ENCODE data around the gene ZNF594. TPM values are rescaled to one million over a fixed set of nuclear protein-coding genes. Genes with fewer than 3 reads are reported as not detected.
A peak's percentile ranks its signal among the peaks of the same experiment; 100 is the strongest.

ZNF594 gene
- total and polyA plus RNA-seq, 2 of the 13 experiments (the other 11 are each of a cell fraction or from before 2014, with no cell fraction given): 2.9 to 9.6 TPM

- no peak for TF ChIP-seq MAZ (IDR thresholded peaks at IDR 0.05; ENCODE audit: borderline replicate concordance, low read depth, low read length)
- TF ChIP-seq MAZ (CRISPR knock-in tag; IDR thresholded peaks at IDR 0.05; ENCODE audit: low read depth): peak; percentile 19; the same call in 1 of the 2 replicates
- no peak for TF ChIP-seq POLR2AphosphoS2 (IDR thresholded peaks at IDR 0.05; ENCODE audit: low read depth, low read length)
- no peak for TF ChIP-seq ZSCAN22 (CRISPR knock-in tag; IDR thresholded peaks at IDR 0.05)
- TF ChIP-seq TEAD2 (CRISPR knock-in tag; IDR thresholded peaks at IDR 0.05): no peak
- TF ChIP-seq CEBPG (CRISPR knock-in tag; IDR thresholded peaks at IDR 0.05): no peak
- TF ChIP-seq, protein P1, sequence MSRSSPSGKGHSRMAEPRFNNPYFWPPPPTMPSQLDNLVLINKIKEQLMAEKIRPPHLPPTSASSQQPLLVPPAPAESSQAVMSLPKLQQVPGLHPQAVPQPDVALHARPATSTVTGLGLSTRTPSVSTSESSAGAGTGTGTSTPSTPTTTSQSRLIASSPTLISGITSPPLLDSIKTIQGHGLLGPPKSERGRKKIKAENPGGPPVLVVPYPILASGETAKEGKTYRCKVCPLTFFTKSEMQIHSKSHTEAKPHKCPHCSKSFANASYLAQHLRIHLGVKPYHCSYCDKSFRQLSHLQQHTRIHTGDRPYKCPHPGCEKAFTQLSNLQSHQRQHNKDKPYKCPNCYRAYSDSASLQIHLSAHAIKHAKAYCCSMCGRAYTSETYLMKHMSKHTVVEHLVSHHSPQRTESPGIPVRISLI (CRISPR knock-in tag; IDR thresholded peaks at IDR 0.05; ENCODE audit: borderline replicate concordance): no peak
- TF ChIP-seq IRF1 (CRISPR knock-in tag; IDR thresholded peaks at IDR 0.05; ENCODE audit: low read depth): no peak
- TF ChIP-seq, protein P2, sequence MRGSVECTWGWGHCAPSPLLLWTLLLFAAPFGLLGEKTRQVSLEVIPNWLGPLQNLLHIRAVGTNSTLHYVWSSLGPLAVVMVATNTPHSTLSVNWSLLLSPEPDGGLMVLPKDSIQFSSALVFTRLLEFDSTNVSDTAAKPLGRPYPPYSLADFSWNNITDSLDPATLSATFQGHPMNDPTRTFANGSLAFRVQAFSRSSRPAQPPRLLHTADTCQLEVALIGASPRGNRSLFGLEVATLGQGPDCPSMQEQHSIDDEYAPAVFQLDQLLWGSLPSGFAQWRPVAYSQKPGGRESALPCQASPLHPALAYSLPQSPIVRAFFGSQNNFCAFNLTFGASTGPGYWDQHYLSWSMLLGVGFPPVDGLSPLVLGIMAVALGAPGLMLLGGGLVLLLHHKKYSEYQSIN (CRISPR knock-in tag; IDR thresholded peaks at IDR 0.05; ENCODE audit: borderline replicate concordance): no peak
- TF ChIP-seq, protein P3, sequence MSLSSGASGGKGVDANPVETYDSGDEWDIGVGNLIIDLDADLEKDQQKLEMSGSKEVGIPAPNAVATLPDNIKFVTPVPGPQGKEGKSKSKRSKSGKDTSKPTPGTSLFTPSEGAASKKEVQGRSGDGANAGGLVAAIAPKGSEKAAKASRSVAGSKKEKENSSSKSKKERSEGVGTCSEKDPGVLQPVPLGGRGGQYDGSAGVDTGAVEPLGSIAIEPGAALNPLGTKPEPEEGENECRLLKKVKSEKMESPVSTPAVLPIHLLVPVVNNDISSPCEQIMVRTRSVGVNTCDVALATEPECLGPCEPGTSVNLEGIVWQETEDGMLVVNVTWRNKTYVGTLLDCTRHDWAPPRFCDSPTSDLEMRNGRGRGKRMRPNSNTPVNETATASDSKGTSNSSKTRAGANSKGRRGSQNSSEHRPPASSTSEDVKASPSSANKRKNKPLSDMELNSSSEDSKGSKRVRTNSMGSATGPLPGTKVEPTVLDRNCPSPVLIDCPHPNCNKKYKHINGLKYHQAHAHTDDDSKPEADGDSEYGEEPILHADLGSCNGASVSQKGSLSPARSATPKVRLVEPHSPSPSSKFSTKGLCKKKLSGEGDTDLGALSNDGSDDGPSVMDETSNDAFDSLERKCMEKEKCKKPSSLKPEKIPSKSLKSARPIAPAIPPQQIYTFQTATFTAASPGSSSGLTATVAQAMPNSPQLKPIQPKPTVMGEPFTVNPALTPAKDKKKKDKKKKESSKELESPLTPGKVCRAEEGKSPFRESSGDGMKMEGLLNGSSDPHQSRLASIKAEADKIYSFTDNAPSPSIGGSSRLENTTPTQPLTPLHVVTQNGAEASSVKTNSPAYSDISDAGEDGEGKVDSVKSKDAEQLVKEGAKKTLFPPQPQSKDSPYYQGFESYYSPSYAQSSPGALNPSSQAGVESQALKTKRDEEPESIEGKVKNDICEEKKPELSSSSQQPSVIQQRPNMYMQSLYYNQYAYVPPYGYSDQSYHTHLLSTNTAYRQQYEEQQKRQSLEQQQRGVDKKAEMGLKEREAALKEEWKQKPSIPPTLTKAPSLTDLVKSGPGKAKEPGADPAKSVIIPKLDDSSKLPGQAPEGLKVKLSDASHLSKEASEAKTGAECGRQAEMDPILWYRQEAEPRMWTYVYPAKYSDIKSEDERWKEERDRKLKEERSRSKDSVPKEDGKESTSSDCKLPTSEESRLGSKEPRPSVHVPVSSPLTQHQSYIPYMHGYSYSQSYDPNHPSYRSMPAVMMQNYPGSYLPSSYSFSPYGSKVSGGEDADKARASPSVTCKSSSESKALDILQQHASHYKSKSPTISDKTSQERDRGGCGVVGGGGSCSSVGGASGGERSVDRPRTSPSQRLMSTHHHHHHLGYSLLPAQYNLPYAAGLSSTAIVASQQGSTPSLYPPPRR (CRISPR knock-in tag; IDR thresholded peaks at IDR 0.05; ENCODE audit: borderline replicate concordance): no peak
- TF ChIP-seq MTF1 (CRISPR knock-in tag; IDR thresholded peaks at IDR 0.05): no peak
- peak; percentile 27; the same call in 1 of the 2 replicates for TF ChIP-seq GATAD2A (CRISPR knock-in tag; IDR thresholded peaks at IDR 0.05)
- TF ChIP-seq MEIS1 (CRISPR knock-in tag; IDR thresholded peaks at IDR 0.05; ENCODE audit: borderline replicate concordance): no peak
- peak; percentile 50; the same call in 1 of the 2 replicates for TF ChIP-seq CCDC6 (CRISPR knock-in tag; IDR thresholded peaks at IDR 0.05)
- peak; percentile 61 for TF ChIP-seq HNRNPLL (IDR thresholded peaks at IDR 0.05; ENCODE audit: low read depth, low read length, poor library complexity, severe bottlenecking)
- no peak for TF ChIP-seq MAFF (IDR thresholded peaks at IDR 0.05; ENCODE audit: low read depth, low read length)
- no peak for TF ChIP-seq JDP2 (CRISPR knock-in tag; IDR thresholded peaks at IDR 0.05; ENCODE audit: borderline replicate concordance)
- TF ChIP-seq MIER2 (CRISPR knock-in tag; IDR thresholded peaks at IDR 0.05): no peak
- TF ChIP-seq ZNF441 (CRISPR knock-in tag; IDR thresholded peaks at IDR 0.05; ENCODE audit: borderline replicate concordance): no peak
Measured at GRCh38 chr17:5191541-5192417, at the start of gene ZNF594 (continued).
